MM.1S (cell line): Measurements from ENCODE around the gene IRX6.

Source experiments
- DNase-seq: peaks from one replicate; pipeline ENCODE4 v3.0.0-alpha.2; 2015
- H2AFZ ChIP-seq: fragments of 300-600 bp; sonication (generic); 2 replicates; pipeline ENCODE4 v1.6.0; 2016; ENCODE audit warnings: antibody characterized with exemption, low read length
- H3F3A ChIP-seq: fragments of 300-600 bp; sonication (generic); 2 replicates; pipeline ENCODE4 v1.6.1; 2016; ENCODE audit warnings: mild to moderate bottlenecking, antibody characterized with exemption, low read length, moderate library complexity, mixed read lengths; ENCODE audit not compliant: insufficient read depth
- H3K27ac ChIP-seq: fragments of 300-600 bp; sonication (generic); 2 replicates; pipeline ENCODE4 v1.5.1; 2016; ENCODE audit warnings: mild to moderate bottlenecking, low read length
- H3K27me3 ChIP-seq: fragments of 300-600 bp; sonication (generic); replicated peaks from 2 replicates; pipeline ENCODE4 v1.6.0; 2016; ENCODE audit warnings: low read length; ENCODE audit not compliant: insufficient read depth
- H3K36me3 ChIP-seq: fragments of 300-600 bp; sonication (generic); replicated peaks from 2 replicates; pipeline ENCODE4 v1.6.1; 2016; ENCODE audit warnings: mild to moderate bottlenecking, low read length, mixed read lengths; ENCODE audit not compliant: insufficient read depth
- H3K4me1 ChIP-seq: fragments of 300-600 bp; sonication (generic); 2 replicates; pipeline ENCODE4 v1.6.1; 2016; ENCODE audit warnings: low read length, mixed read lengths
- H3K4me2 ChIP-seq: fragments of 300-600 bp; sonication (generic); 2 replicates; pipeline ENCODE4 v1.6.0; 2016; ENCODE audit warnings: low read depth, low read length
- H3K4me3 ChIP-seq: fragments of 300-600 bp; sonication (generic); 2 replicates; pipeline ENCODE4 v1.5.1; 2016; ENCODE audit warnings: low read length, mixed read lengths
- H3K79me2 ChIP-seq: fragments of 300-600 bp; sonication (generic); 2 replicates; pipeline ENCODE4 v1.6.1; 2016; ENCODE audit warnings: mixed run types, low read length, mixed read lengths
- H3K9ac ChIP-seq: fragments of 300-600 bp; sonication (generic); 2 replicates; pipeline ENCODE4 v1.6.1; 2016; ENCODE audit warnings: low read length, mixed read lengths
- H3K9me2 ChIP-seq: fragments of 300-600 bp; sonication (generic); replicated peaks from 2 replicates; pipeline ENCODE4 v1.6.1; 2016; ENCODE audit warnings: mild to moderate bottlenecking, low read length, mixed read lengths; ENCODE audit not compliant: insufficient read depth
- H3K9me3 ChIP-seq: fragments of 300-600 bp; sonication (generic); replicated peaks from 2 replicates; pipeline ENCODE4 v1.6.1; 2016; ENCODE audit warnings: mild to moderate bottlenecking, low read length, mixed read lengths; ENCODE audit not compliant: insufficient read depth
- H4K20me1 ChIP-seq: fragments of 300-600 bp; sonication (generic); 2 replicates; pipeline ENCODE4 v1.6.1; 2016; ENCODE audit warnings: mild to moderate bottlenecking, low read length, moderate library complexity, mixed read lengths; ENCODE audit not compliant: insufficient read depth
- EZH2 ChIP-seq: fragments of 300-600 bp; sonication (generic); optimal IDR thresholded peaks from 2 replicates; pipeline ENCODE3; 2017; ENCODE audit warnings: low read depth, mild to moderate bottlenecking, antibody characterized with exemption, low read length, mixed read lengths
- EZH2phosphoT487 ChIP-seq: fragments of 300-600 bp; sonication (generic); IDR thresholded peaks from 2 replicates; pipeline ENCODE4 v1.6.1; 2018; ENCODE audit warnings: antibody characterized with exemption, low read length
- TF ChIP-seq, protein P1 (sequence below): fragments of 300-600 bp; sonication (generic); IDR thresholded peaks from 2 replicates; pipeline ENCODE4 v1.5.1; 2016; ENCODE audit warnings: antibody characterized with exemption, low read length, mixed read lengths

The IRX6 gene

DNA sequence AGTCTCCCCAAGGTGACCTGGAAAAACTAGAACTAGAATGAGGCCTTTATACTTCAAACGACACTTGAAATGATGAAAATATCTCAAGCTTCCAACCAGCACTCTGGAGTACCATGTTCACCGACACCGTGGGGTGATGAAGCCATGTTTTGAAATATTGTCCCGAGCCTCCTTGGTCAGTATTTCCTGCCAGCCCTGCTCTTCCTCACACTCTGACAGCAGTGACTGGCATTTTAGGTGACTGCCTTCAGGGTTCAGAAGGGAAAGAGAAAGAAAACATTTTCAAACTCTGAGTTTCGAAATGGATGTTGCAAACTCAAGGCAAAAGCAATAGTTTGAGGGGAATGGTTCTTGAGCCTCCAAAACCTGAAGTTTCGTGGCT, 39.3 kb upstream of the IRX6 start:
- peak; percentile 31 for DNase-seq
- Histone ChIP-seq H3K79me2 (no peaks in the 10 kb centered on the region), H3K4me2 (peak overlapping the region; percentile 43; the same call in 1 of the 2 replicates), H4K20me1 (no peaks in the 10 kb centered on the region), H3K27me3 (no peaks in the 10 kb centered on the region), H3K4me3 (no peak overlapping the region), H3F3A (no peaks in the 10 kb centered on the region), H3K4me1 (no peaks in the 10 kb centered on the region), H3K9me2 (no peaks in the 10 kb centered on the region), H3K9me3 (no peaks in the 10 kb centered on the region), H3K9ac (no peak overlapping the region), H3K27ac (peak overlapping the region; percentile 33; the same call in 1 of the 2 replicates), H2AFZ (peak overlapping the region; percentile 49; the same call in 1 of the 2 replicates), H3K36me3 (no peaks in the 10 kb centered on the region)
- TF ChIP-seq, protein P1, sequence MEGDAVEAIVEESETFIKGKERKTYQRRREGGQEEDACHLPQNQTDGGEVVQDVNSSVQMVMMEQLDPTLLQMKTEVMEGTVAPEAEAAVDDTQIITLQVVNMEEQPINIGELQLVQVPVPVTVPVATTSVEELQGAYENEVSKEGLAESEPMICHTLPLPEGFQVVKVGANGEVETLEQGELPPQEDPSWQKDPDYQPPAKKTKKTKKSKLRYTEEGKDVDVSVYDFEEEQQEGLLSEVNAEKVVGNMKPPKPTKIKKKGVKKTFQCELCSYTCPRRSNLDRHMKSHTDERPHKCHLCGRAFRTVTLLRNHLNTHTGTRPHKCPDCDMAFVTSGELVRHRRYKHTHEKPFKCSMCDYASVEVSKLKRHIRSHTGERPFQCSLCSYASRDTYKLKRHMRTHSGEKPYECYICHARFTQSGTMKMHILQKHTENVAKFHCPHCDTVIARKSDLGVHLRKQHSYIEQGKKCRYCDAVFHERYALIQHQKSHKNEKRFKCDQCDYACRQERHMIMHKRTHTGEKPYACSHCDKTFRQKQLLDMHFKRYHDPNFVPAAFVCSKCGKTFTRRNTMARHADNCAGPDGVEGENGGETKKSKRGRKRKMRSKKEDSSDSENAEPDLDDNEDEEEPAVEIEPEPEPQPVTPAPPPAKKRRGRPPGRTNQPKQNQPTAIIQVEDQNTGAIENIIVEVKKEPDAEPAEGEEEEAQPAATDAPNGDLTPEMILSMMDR = no peak
- TF ChIP-seq EZH2 (no peak), EZH2phosphoT487 (no peak)

DNA sequence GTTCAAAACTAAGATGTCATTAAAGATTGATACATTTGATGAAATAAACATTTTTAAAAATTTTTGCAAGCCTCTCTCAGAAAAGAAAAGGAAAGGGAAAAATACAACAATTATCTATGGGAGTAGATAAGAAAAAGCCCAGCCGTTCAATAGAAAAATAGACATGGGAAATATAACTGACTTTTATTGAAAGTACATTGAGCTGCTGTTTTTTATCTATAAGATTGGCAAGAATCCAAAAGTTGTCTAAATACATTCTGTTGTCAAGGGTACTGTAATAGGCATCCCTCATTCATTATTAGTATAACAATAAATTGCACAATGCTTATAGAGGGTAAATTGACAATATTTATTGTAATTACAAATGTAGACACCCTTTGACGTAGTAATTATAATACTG, 38.4 kb upstream of the IRX6 start:
- Histone ChIP-seq H4K20me1 (no peaks in the 10 kb centered on the region), H3K9me3 (no peaks in the 10 kb centered on the region), H3K4me2 (no peak overlapping the region), H3K4me3 (no peak overlapping the region), H3K9ac (no peak overlapping the region), H2AFZ (no peak overlapping the region), H3K27me3 (no peaks in the 10 kb centered on the region), H3K36me3 (no peaks in the 10 kb centered on the region), H3K9me2 (no peaks in the 10 kb centered on the region), H3F3A (no peaks in the 10 kb centered on the region), H3K4me1 (no peaks in the 10 kb centered on the region), H3K79me2 (no peaks in the 10 kb centered on the region), H3K27ac (no peak overlapping the region)
- no peak for DNase-seq
- TF ChIP-seq EZH2phosphoT487 = no peak
- TF ChIP-seq, protein P1 = no peak
- no peak for TF ChIP-seq EZH2

DNA sequence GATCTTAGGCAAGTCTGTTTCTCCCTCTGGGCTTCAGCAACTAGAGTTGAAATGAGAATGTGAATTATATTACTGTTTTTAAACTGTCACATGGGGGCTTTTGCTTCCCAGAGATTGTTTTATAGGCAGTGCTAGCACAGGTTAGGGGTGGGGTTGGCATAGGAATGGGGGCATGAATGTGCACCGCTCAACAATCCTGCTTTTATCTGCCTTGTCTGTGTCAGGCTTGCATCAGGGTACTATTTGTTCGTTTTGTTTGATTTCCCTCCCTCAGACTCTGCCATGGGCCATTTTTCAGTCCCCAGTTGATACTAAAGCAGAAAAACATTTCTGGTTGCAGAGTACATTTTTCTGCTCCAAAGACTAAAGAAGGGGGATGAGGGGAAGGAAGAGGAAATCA, 34.6 kb upstream of the IRX6 start:
- H3K27ac ChIP-seq = no peak overlapping the region
- DNase-seq = no peak
- H3K27me3 ChIP-seq = no peaks in the 10 kb centered on the region
- no peaks in the 10 kb centered on the region for H4K20me1 ChIP-seq
- no peaks in the 10 kb centered on the region; the same call in 1 of the 2 replicates for H3K4me1 ChIP-seq
- no peak overlapping the region for H3K9ac ChIP-seq
- no peaks in the 10 kb centered on the region for H3F3A ChIP-seq
- TF ChIP-seq EZH2phosphoT487 (no peak), EZH2 (no peak)
- TF ChIP-seq, protein P1 = no peak
- H3K9me3 ChIP-seq = no peaks in the 10 kb centered on the region
- H2AFZ ChIP-seq = no peak overlapping the region
- H3K4me2 ChIP-seq = no peak overlapping the region
- H3K36me3 ChIP-seq = no peaks in the 10 kb centered on the region
- H3K4me3 ChIP-seq = no peak overlapping the region
- no peaks in the 10 kb centered on the region for H3K79me2 ChIP-seq
- no peaks in the 10 kb centered on the region for H3K9me2 ChIP-seq
